CD4-positive, alpha-beta memory T cell (primary cell): Measurements from ENCODE around the gene STX11. TPM values are rescaled to one million over a fixed set of nuclear protein-coding genes. Genes with fewer than 3 reads are reported as not detected.
"Not testable (repeated sequence)": the region's sequence is repeated elsewhere in the genome, so short reads cannot be mapped to it uniquely, and the experiment has no call there.

ENCODE experiments used
- CTCF ChIA-PET: fragments of 350-600 bp; sonication (Branson Sonifier 250); formaldehyde crosslinking; loops from one replicate; lab custom pipeline; 2021; ENCODE audit warnings: inconsistent platforms; ENCODE audit not compliant: partially characterized antibody; lab: Charles Lee
- POLR2A ChIA-PET: fragments of 350-600 bp; sonication (Branson Sonifier 250); formaldehyde crosslinking; loops from one replicate; lab custom pipeline; 2021; ENCODE audit not compliant: partially characterized antibody; lab: Charles Lee
- DNase-seq, 5 donors: peaks; one replicate each; pipeline versions ENCODE4 v3.0.0 to v3.0.0-alpha.2; 2020 to 2022; ENCODE audit warnings: mixed read lengths in 1 of 5
- H3K27ac ChIP-seq: one replicate; pipeline ENCODE4 v1.7.0; 2013; ENCODE audit warnings: low read depth, low read length
- H3K27me3 ChIP-seq: 2 replicates; pipeline ENCODE4 v1.7.0; 2013; ENCODE audit warnings: mild to moderate bottlenecking, low read length, moderate library complexity; ENCODE audit not compliant: insufficient read depth
- H3K36me3 ChIP-seq: 2 replicates; pipeline ENCODE4 v1.7.0; 2013; ENCODE audit warnings: mild to moderate bottlenecking, low read length, moderate library complexity; ENCODE audit not compliant: insufficient read depth
- H3K4me1 ChIP-seq: 2 replicates; pipeline ENCODE4 v1.7.0; 2013; ENCODE audit warnings: mild to moderate bottlenecking, low read length, moderate library complexity; ENCODE audit not compliant: insufficient read depth
- H3K4me3 ChIP-seq, 2 donors: one replicate each; pipeline ENCODE4 v1.7.0; 2013; ENCODE audit warnings: low read length in 2 of 2, mild to moderate bottlenecking in 1 of 2
- H3K9me3 ChIP-seq, 2 donors: one replicate each; pipeline ENCODE4 v1.7.0; 2013; ENCODE audit warnings: low read length in 2 of 2, control low read depth in 1 of 2; ENCODE audit not compliant: control insufficient read depth in 1 of 2
- H3K27ac Mint-ChIP-seq, 7 donors: one replicate each; pipeline ENCODE4 v1.8.0; 2020 to 2021; ENCODE audit warnings: mixed read lengths in 7 of 7, mild to moderate bottlenecking in 6 of 7, inconsistent platforms in 3 of 7, moderate library complexity in 3 of 7
- H3K27me3 Mint-ChIP-seq, 2 donors: one replicate each; pipeline ENCODE4 v1.8.0; 2020 to 2021; ENCODE audit warnings: mixed read lengths in 2 of 2
- H3K36me3 Mint-ChIP-seq, 2 donors: one replicate each; pipeline ENCODE4 v1.8.0; 2020 to 2021; ENCODE audit warnings: mixed read lengths in 2 of 2, inconsistent platforms in 1 of 2, mild to moderate bottlenecking in 1 of 2
- H3K4me1 Mint-ChIP-seq, 4 donors: one replicate each; pipeline ENCODE4 v1.8.0; 2020 to 2021; ENCODE audit warnings: mixed read lengths in 4 of 4, mild to moderate bottlenecking in 1 of 4
- H3K4me3 Mint-ChIP-seq, 8 donors: one replicate each; pipeline ENCODE4 v1.8.0; 2020 to 2021; ENCODE audit warnings: mixed read lengths in 8 of 8, mild to moderate bottlenecking in 7 of 8, moderate library complexity in 6 of 8, inconsistent platforms in 3 of 8
- H3K9me3 Mint-ChIP-seq, 8 donors: one replicate each; pipeline ENCODE4 v1.8.0; 2020 to 2021; ENCODE audit warnings: mixed read lengths in 8 of 8, mild to moderate bottlenecking in 5 of 8, inconsistent platforms in 3 of 8, moderate library complexity in 1 of 8
- intact Hi-C: fragments of 100-400 bp; cut with micrococcal nuclease; formaldehyde crosslinking; loops from one replicate; pipeline ENCODE4 v1.15.1; 2023
- polyA plus RNA-seq, 2 donors: library from polyadenylated mRNA; unstranded; fragments of 300-500 nt; fragmentation: Illumina TruSeq; gene quantifications; one replicate each; pipeline ENCODE4 v1.2.3, GENCODE V29; 2021
- total RNA-seq, 2 experiments: library from RNA; stranded (reverse); gene quantifications; one replicate each; pipeline ENCODE4 v1.2.3, GENCODE V29; 2021

STX11 gene
- total and polyA plus RNA-seq, 4 experiments from 2014 or later, result 5.7 to 11.0 (median 7.9) TPM

- Mint-ChIP-seq H3K27ac (peak overlapping the region in 2 of 7 donors; percentile 5 to 11), H3K4me3 (peak overlapping the region in 1 of 8 donors; percentile 17), H3K9me3 (no peaks in the 10 kb centered on the region), H3K36me3 (peaks cover 8 to 15% of the 10 kb centered on the region in 2 donors), H3K27me3 (no peaks in the 10 kb centered on the region), H3K4me1 (peaks cover 18 to 40% (median 30%) of the 10 kb centered on the region in 4 donors)
- Histone ChIP-seq H3K4me1 (peaks cover 27% of the 10 kb centered on the region), H3K27me3 (no peaks in the 10 kb centered on the region), H3K9me3 (no peaks in the 10 kb centered on the region), H3K4me3 (no peak overlapping the region), H3K36me3 (no peaks in the 10 kb centered on the region), H3K27ac (no peak overlapping the region)
- intact Hi-C loops, result no loop called here
- ChIA-PET CTCF (interaction anchor here (0.6 kb wide), 1 partner anchor 580 kb away, joined by 3 read pairs; no protein-coding TSS in a partner anchor), POLR2A (interaction anchor here (1.3 kb wide), 1 partner anchor 27 kb away, joined by 3 read pairs; the partner anchor contains the start of gene STX11)
- DNase-seq, result no peak
Measured at GRCh38 chr6:144177726-144178125, 27.4 kb downstream of the STX11 start.

- no peak overlapping the region for H3K27ac ChIP-seq
- peak overlapping the region in 2 of 7 donors; percentile 11 to 52 for H3K27ac Mint-ChIP-seq
- H3K4me3 Mint-ChIP-seq, result peak overlapping the region in 2 of 8 donors; percentile 8 to 41
- intact Hi-C loops, result no loop called here
- peaks cover 3 to 14% of the 10 kb centered on the region in 2 donors for H3K36me3 Mint-ChIP-seq
- POLR2A ChIA-PET, result interaction anchor here (1.3 kb wide), 1 partner anchor 27 kb away, joined by 3 read pairs; the partner anchor contains the start of gene STX11
- H3K4me3 ChIP-seq, result no peak overlapping the region
- no peaks in the 10 kb centered on the region for H3K9me3 ChIP-seq
- H3K27me3 Mint-ChIP-seq, result no peaks in the 10 kb centered on the region
- H3K27me3 ChIP-seq, result no peaks in the 10 kb centered on the region
- H3K36me3 ChIP-seq, result no peaks in the 10 kb centered on the region
- H3K4me1 Mint-ChIP-seq, result peaks cover 18 to 40% (median 31%) of the 10 kb centered on the region in 4 donors
- H3K9me3 Mint-ChIP-seq, result no peaks in the 10 kb centered on the region
- DNase-seq, result no peak
- H3K4me1 ChIP-seq, result peaks cover 27% of the 10 kb centered on the region
- CTCF ChIA-PET, result interaction anchor here (0.9 kb wide), 1 partner anchor 14 kb away, joined by 3 read pairs; no protein-coding TSS in a partner anchor
Measured at GRCh38 chr6:144178323-144178722, 28.0 kb downstream of the STX11 start.

GRCh38 chr6:144179237-144179636 lies 28.9 kb downstream of the STX11 start:
- H3K4me1 Mint-ChIP-seq, result peaks cover 20 to 34% (median 32%) of the 10 kb centered on the region in 4 donors
- Histone ChIP-seq H3K4me3 (no peak overlapping the region), H3K27me3 (no peaks in the 10 kb centered on the region), H3K27ac (no peak overlapping the region), H3K9me3 (no peaks in the 10 kb centered on the region), H3K4me1 (peaks cover 27% of the 10 kb centered on the region), H3K36me3 (no peaks in the 10 kb centered on the region)
- intact Hi-C loops, result no loop called here
- POLR2A ChIA-PET, result no interaction called here
- H3K4me3 Mint-ChIP-seq, result peak overlapping the region in 7 of 8 donors; percentile 13 to 70 (median 37)
- H3K9me3 Mint-ChIP-seq, result no peaks in the 10 kb centered on the region
- CTCF ChIA-PET, result interaction anchor here (0.9 kb wide), 2 partner anchors 15 to 303 kb away, joined by 3 read pairs; no protein-coding TSS in a partner anchor
- H3K27me3 Mint-ChIP-seq, result no peaks in the 10 kb centered on the region
- H3K27ac Mint-ChIP-seq, result peak overlapping the region in 5 of 7 donors; percentile 45 to 76 (median 68)
- H3K36me3 Mint-ChIP-seq, result peaks cover 2 to 6% of the 10 kb centered on the region in 2 donors
- no peak for DNase-seq

GRCh38 chr6:144179828-144180227 lies 29.5 kb downstream of the STX11 start:
- H3K27ac Mint-ChIP-seq, result peak overlapping the region in 1 of 7 donors; percentile 88
- Histone ChIP-seq H3K36me3 (no peaks in the 10 kb centered on the region), H3K4me1 (peaks cover 27% of the 10 kb centered on the region), H3K4me3 (no peak overlapping the region), H3K27ac (no peak overlapping the region), H3K27me3 (no peaks in the 10 kb centered on the region), H3K9me3 (no peaks in the 10 kb centered on the region)
- H3K36me3 Mint-ChIP-seq, result peaks cover 2 to 6% of the 10 kb centered on the region in 2 donors
- intact Hi-C loops, result no loop called here
- H3K4me3 Mint-ChIP-seq, result peak overlapping the region in 6 of 8 donors; percentile 1 to 66 (median 32)
- H3K9me3 Mint-ChIP-seq, result no peaks in the 10 kb centered on the region
- POLR2A ChIA-PET, result no interaction called here
- peaks cover 20 to 34% (median 32%) of the 10 kb centered on the region in 4 donors for H3K4me1 Mint-ChIP-seq
- no peak for DNase-seq
- CTCF ChIA-PET, result interaction anchor here (0.9 kb wide), 1 partner anchor 302 kb away, joined by 3 read pairs; no protein-coding TSS in a partner anchor
- no peaks in the 10 kb centered on the region for H3K27me3 Mint-ChIP-seq

- H3K27ac ChIP-seq, H3K9me3 Mint-ChIP-seq, POLR2A ChIA-PET, H3K36me3 ChIP-seq, CTCF ChIA-PET, H3K36me3 Mint-ChIP-seq, H3K27me3 ChIP-seq, H3K27ac Mint-ChIP-seq, DNase-seq, H3K9me3 ChIP-seq, H3K4me3 Mint-ChIP-seq, H3K27me3 Mint-ChIP-seq, intact Hi-C loops, H3K4me3 ChIP-seq: not testable (repeated sequence)
- H3K4me1 Mint-ChIP-seq, result peaks cover 20 to 34% (median 32%) of the 10 kb centered on the region in 4 donors
- peaks cover 27% of the 10 kb centered on the region for H3K4me1 ChIP-seq
Measured at GRCh38 chr6:144180354-144180753, 30.0 kb downstream of the STX11 start.

- H3K9me3 Mint-ChIP-seq, result no peaks in the 10 kb centered on the region
- Histone ChIP-seq H3K4me3 (no peak overlapping the region), H3K36me3 (peaks cover 2% of the 10 kb centered on the region), H3K27ac (no peak overlapping the region), H3K9me3 (no peaks in the 10 kb centered on the region), H3K4me1 (peaks cover 27% of the 10 kb centered on the region), H3K27me3 (no peaks in the 10 kb centered on the region)
- H3K27ac Mint-ChIP-seq, result peak overlapping the region in 1 of 7 donors; percentile 6
- H3K36me3 Mint-ChIP-seq, result peaks cover 6 to 14% of the 10 kb centered on the region in 2 donors
- intact Hi-C loops, result no loop called here
- H3K4me1 Mint-ChIP-seq, result peaks cover 20 to 34% (median 31%) of the 10 kb centered on the region in 4 donors
- DNase-seq, result no peak
- CTCF ChIA-PET, result interaction anchor here (0.9 to 1.4 kb wide), 2 partner anchors 11 to 38 kb away, joined by 3 read pairs; no protein-coding TSS in a partner anchor
- no peaks in the 10 kb centered on the region for H3K27me3 Mint-ChIP-seq
- POLR2A ChIA-PET, result no interaction called here
- H3K4me3 Mint-ChIP-seq, result no peak overlapping the region
Measured at GRCh38 chr6:144181639-144182038, 31.3 kb downstream of the STX11 start.

- H3K27ac ChIP-seq, DNase-seq, H3K27me3 Mint-ChIP-seq, POLR2A ChIA-PET, H3K9me3 Mint-ChIP-seq, H3K27me3 ChIP-seq, H3K4me3 ChIP-seq, intact Hi-C loops, H3K9me3 ChIP-seq, H3K4me3 Mint-ChIP-seq: not testable (repeated sequence)
- H3K4me1 ChIP-seq, result peaks cover 10% of the 10 kb centered on the region
- Mint-ChIP-seq H3K4me1 (peaks cover 12 to 18% (median 17%) of the 10 kb centered on the region in 4 donors), H3K27ac (peak overlapping the region in 1 of 7 donors; percentile 10), H3K36me3 (peaks cover 16 to 27% of the 10 kb centered on the region in 2 donors)
- H3K36me3 ChIP-seq, result peaks cover 13% of the 10 kb centered on the region
- CTCF ChIA-PET, result interaction anchor here (0.6 kb wide), 1 partner anchor 33 kb away, joined by 3 read pairs; no protein-coding TSS in a partner anchor
Measured at GRCh38 chr6:144184186-144184585, 33.9 kb downstream of the STX11 start.
